Omental fat pad (tissue), 4 donors: ENCODE data around the gene TRIB2. TPM values are rescaled to one million over a fixed set of nuclear protein-coding genes. Genes with fewer than 3 reads are reported as not detected.

Experiments
- ATAC-seq: fragments of 150-250 bp; one replicate; pipeline ENCODE4 v1.9.1; 2016; ENCODE audit warnings: mild to moderate bottlenecking, moderate library complexity; ENCODE audit not compliant: low FRiP score
- DNase-seq: peaks from one replicate; pipeline ENCODE4 v3.0.0-alpha.2; 2019; ENCODE audit warnings: low spot score
- CTCF ChIP-seq, 3 donors: fragments of 450-650 bp; IDR thresholded peaks; one replicate each; pipeline ENCODE4 v1.5.1; 2016 to 2017; ENCODE audit warnings: antibody characterized with exemption in 3 of 3, mild to moderate bottlenecking in 3 of 3, moderate library complexity in 2 of 3
- total RNA-seq, 4 donors: library from RNA; depleted of rRNA; stranded (reverse); fragments of >200 nt; gene quantifications; one replicate each; pipeline ENCODE4 v1.1.0, GENCODE V29; 2016

TRIB2 gene
- total RNA-seq, 4 donors from 2014 or later = 27.8 to 144 (median 63.2) TPM

- TF ChIP-seq CTCF (IDR thresholded peaks at IDR 0.05) = no peak
- DNase-seq (no peak), ATAC-seq (no peak)
These were observed 3.5 kb downstream of the TRIB2 start for GRCh38 chr2:12720278-12720620.

GRCh38 chr2:12720754-12721378, 4.1 kb downstream of the TRIB2 start:
- DNase-seq (no peak), ATAC-seq (no peak)
- TF ChIP-seq CTCF (IDR thresholded peaks at IDR 0.05) = no peak

- TF ChIP-seq CTCF (IDR thresholded peaks at IDR 0.05) = no peak
These were observed 5.1 kb downstream of the TRIB2 start for GRCh38 chr2:12721566-12722446.

GRCh38 chr2:12722447-12723316, 5.9 kb downstream of the TRIB2 start:
- ATAC-seq = no peak
- no peak for DNase-seq
- no peak for TF ChIP-seq CTCF (IDR thresholded peaks at IDR 0.05)

More at GRCh38 chr2:12721566-12722446, 5.1 kb downstream of the TRIB2 start:
- peak; percentile 61 for ATAC-seq
- DNase-seq = no peak

GRCh38 chr2:12723736-12724463, 7.2 kb downstream of the TRIB2 start:
- no peak for DNase-seq
- TF ChIP-seq CTCF (IDR thresholded peaks at IDR 0.05) = no peak
- ATAC-seq = no peak
